ENCODE results near the gene C11orf16. TPM values are rescaled to one million over a fixed set of nuclear protein-coding genes. Genes with fewer than 3 reads are reported as not detected.

C11orf16 gene
- total and polyA plus RNA-seq, 2 of the 8 experiments (the other 6 are each of a cell fraction or from before 2014, with no cell fraction given): 0.08 TPM; not detected in 1

- H2BK12ac ChIP-seq (ENCODE audit: low read depth, low read length): no peak overlapping the region
- H3K27ac ChIP-seq (ENCODE audit: low read depth, low read length): no peak overlapping the region
- no peak overlapping the region for H2BK20ac ChIP-seq (ENCODE audit: low read length)
- ChIA-PET CTCF (ENCODE audit: partially characterized antibody) (interaction anchor here (0.6 to 2.3 kb wide), 5 partner anchors 30 to 699 kb away, joined by 3 to 11 read pairs (median 5); partner anchors contain the start of genes C11orf16 and LMO1), POLR2A (ENCODE audit: partially characterized antibody) (interaction anchor here (0.9 kb wide), 1 partner anchor 281 kb away, joined by 3 read pairs; the partner anchor contains the start of gene TRIM66)
- H3K14ac ChIP-seq (ENCODE audit: insufficient read length): no peak overlapping the region
- no peaks in the 10 kb centered on the region for H3K36me3 ChIP-seq (ENCODE audit: control insufficient read depth in 2 of 4, insufficient read depth in 4 of 4, low read length in 3 of 4)
- H3K79me2 ChIP-seq (ENCODE audit: control insufficient read depth in 1 of 2, insufficient read depth in 2 of 2, low read length in 2 of 2): peaks cover 0 to 3% of the 10 kb centered on the region in 2 experiments; a peak in 1 of 4 replicates
- FAIRE-seq (no peak), DNase-seq (ENCODE audit: low read depth in 1 of 2, low spot score in 2 of 2) (no peak)
- peaks cover 12% of the 10 kb centered on the region for H3K23me2 ChIP-seq (ENCODE audit: low read depth, low read length)
- H3K79me1 ChIP-seq (ENCODE audit: low read depth, low read length): peaks cover 3% of the 10 kb centered on the region; the same call in 1 of the 2 replicates
- H4K20me1 ChIP-seq (replicated peaks in 1 of 2; ENCODE audit: control insufficient read depth in 1 of 2, insufficient read depth in 2 of 2, low read length in 2 of 2): no peaks in the 10 kb centered on the region
- no peak overlapping the region for H4K91ac ChIP-seq (replicated peaks; ENCODE audit: insufficient read length, low read length)
- H4K5ac ChIP-seq (ENCODE audit: insufficient read length, low read depth, low read length): no peak overlapping the region
- no peak overlapping the region for H3K4ac ChIP-seq (replicated peaks; ENCODE audit: insufficient read length, low read depth, low read length)
- H3K4me1 ChIP-seq (replicated peaks in 1 of 4; ENCODE audit: control insufficient read depth in 3 of 4, insufficient read depth in 4 of 4, low read length in 3 of 4): peaks cover 0 to 4% (median 2%) of the 10 kb centered on the region in 4 experiments; a peak in 3 of 7 replicates
- H2BK15ac ChIP-seq (ENCODE audit: low read length): no peak overlapping the region
- no peak overlapping the region for H2BK120ac ChIP-seq (replicated peaks; ENCODE audit: low read depth, low read length)
- WGBS, 2 experiments (ENCODE audit: extremely low coverage in 1 of 2, insufficient coverage in 1 of 2, insufficient read length in 1 of 2, insufficient replicate concordance in 2 of 2, low coverage in 1 of 2, low lambda C conversion rate in 2 of 2, missing lambda C conversion rate in 1 of 2): 70% methylated on average over 2 of the region's 2 CpGs; no CpG with 5 or more reads in 1 of the 2 experiments
- no peak overlapping the region for H3K23ac ChIP-seq (ENCODE audit: insufficient read length)
- H3K9ac ChIP-seq (replicated peaks in 1 of 4; ENCODE audit: extremely low read depth in 1 of 4, low read depth in 3 of 4, low read length in 3 of 4): no peak overlapping the region
- no peak overlapping the region for H3K56ac ChIP-seq (replicated peaks; ENCODE audit: insufficient read length, low read depth, low read length)
- H2AK5ac ChIP-seq (ENCODE audit: low read depth, low read length): no peak overlapping the region
- H4K8ac ChIP-seq (ENCODE audit: extremely low read depth, insufficient read depth, low read length): no peak overlapping the region
- peak overlapping the region in 1 of 2 experiments; percentile 62; a peak in 1 of 4 replicates for H3K4me2 ChIP-seq (ENCODE audit: insufficient read depth in 1 of 2, low read depth in 2 of 2, low read length in 2 of 2)
- H3K9me3 ChIP-seq (ENCODE audit: insufficient read depth in 2 of 2, low read depth in 1 of 2, low read length in 1 of 2): no peaks in the 10 kb centered on the region
- no peaks in the 10 kb centered on the region for H3K27me3 ChIP-seq (replicated peaks in 1 of 4; ENCODE audit: control insufficient read depth in 3 of 4, extremely low read depth in 1 of 4, insufficient read depth in 3 of 4, low read length in 3 of 4)
- no peak overlapping the region for H2BK5ac ChIP-seq (ENCODE audit: low read depth, low read length)
- no peak overlapping the region for H3K4me3 ChIP-seq (ENCODE audit: extremely low read depth in 1 of 4, insufficient read depth in 2 of 4, low read depth in 3 of 4, low read length in 4 of 4)
- no peak for TF ChIP-seq TCF12 (IDR thresholded peaks at IDR 0.05; ENCODE audit: low read depth, low read length)
- no peak for TF ChIP-seq SUZ12 (IDR thresholded peaks at IDR 0.05; ENCODE audit: low read length)
- TF ChIP-seq TEAD4 (IDR thresholded peaks at IDR 0.05; ENCODE audit: low read depth, low read length): no peak
- TF ChIP-seq CHD1 (IDR thresholded peaks at IDR 0.05; ENCODE audit: low read depth, low read length): no peak
- TF ChIP-seq BACH1 (IDR thresholded peaks at IDR 0.05; ENCODE audit: low read length): no peak
- TF ChIP-seq, protein P1, sequence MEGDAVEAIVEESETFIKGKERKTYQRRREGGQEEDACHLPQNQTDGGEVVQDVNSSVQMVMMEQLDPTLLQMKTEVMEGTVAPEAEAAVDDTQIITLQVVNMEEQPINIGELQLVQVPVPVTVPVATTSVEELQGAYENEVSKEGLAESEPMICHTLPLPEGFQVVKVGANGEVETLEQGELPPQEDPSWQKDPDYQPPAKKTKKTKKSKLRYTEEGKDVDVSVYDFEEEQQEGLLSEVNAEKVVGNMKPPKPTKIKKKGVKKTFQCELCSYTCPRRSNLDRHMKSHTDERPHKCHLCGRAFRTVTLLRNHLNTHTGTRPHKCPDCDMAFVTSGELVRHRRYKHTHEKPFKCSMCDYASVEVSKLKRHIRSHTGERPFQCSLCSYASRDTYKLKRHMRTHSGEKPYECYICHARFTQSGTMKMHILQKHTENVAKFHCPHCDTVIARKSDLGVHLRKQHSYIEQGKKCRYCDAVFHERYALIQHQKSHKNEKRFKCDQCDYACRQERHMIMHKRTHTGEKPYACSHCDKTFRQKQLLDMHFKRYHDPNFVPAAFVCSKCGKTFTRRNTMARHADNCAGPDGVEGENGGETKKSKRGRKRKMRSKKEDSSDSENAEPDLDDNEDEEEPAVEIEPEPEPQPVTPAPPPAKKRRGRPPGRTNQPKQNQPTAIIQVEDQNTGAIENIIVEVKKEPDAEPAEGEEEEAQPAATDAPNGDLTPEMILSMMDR (IDR thresholded peaks at IDR 0.05; ENCODE audit: control extremely low read depth in 1 of 3, insufficient read depth in 1 of 3, low read depth in 1 of 3, low read length in 3 of 3): no peak
- TF ChIP-seq POLR2AphosphoS5 (IDR thresholded peaks at IDR 0.05; ENCODE audit: low read depth, low read length): no peak
- H3K18ac ChIP-seq (ENCODE audit: extremely low read depth, low read length): no peak overlapping the region
- H2AFZ ChIP-seq (ENCODE audit: low read length): no peak overlapping the region
These were observed 30.1 kb upstream of the C11orf16 start for GRCh38 chr11:8962841-8963240.
